ENCODE measurements around the gene UTP14C.

Gene UTP14C

GRCh38 chr13:52002361-52002760, 22.1 kb upstream of the UTP14C start:
- DNase-seq (ENCODE audit: low read depth in 2 of 2), result no peak
- H3K4me3 ChIP-seq (replicated peaks in 1 of 2; ENCODE audit: low read depth in 2 of 2, low read length in 2 of 2), result no peak overlapping the region
- TF ChIP-seq CTCF (IDR thresholded peaks at IDR 0.05; ENCODE audit: low read depth, low read length), result no peak

GRCh38 chr13:52003541-52003940, 20.9 kb upstream of the UTP14C start:
- TF ChIP-seq CTCF (IDR thresholded peaks at IDR 0.05; ENCODE audit: low read depth, low read length), result no peak
- H3K4me3 ChIP-seq (replicated peaks in 1 of 2; ENCODE audit: low read depth in 2 of 2, low read length in 2 of 2), result no peak overlapping the region
- no peak for DNase-seq (ENCODE audit: low read depth in 2 of 2)

- TF ChIP-seq CTCF (IDR thresholded peaks at IDR 0.05; ENCODE audit: low read depth, low read length), result no peak
- H3K4me3 ChIP-seq (replicated peaks in 1 of 2; ENCODE audit: low read depth in 2 of 2, low read length in 2 of 2), result no peak overlapping the region
- no peak for DNase-seq (ENCODE audit: low read depth in 2 of 2)
These were observed 19.9 kb upstream of the UTP14C start for GRCh38 chr13:52004511-52005170.

GRCh38 chr13:52005841-52006522, 18.5 kb upstream of the UTP14C start:
- DNase-seq (ENCODE audit: low read depth in 2 of 2), result no peak
- no peak for TF ChIP-seq CTCF (IDR thresholded peaks at IDR 0.05; ENCODE audit: low read depth, low read length)
- no peak overlapping the region for H3K4me3 ChIP-seq (replicated peaks in 1 of 2; ENCODE audit: low read depth in 2 of 2, low read length in 2 of 2)

- no peak overlapping the region for H3K4me3 ChIP-seq (replicated peaks in 1 of 2; ENCODE audit: low read depth in 2 of 2, low read length in 2 of 2)
- no peak for TF ChIP-seq CTCF (IDR thresholded peaks at IDR 0.05; ENCODE audit: low read depth, low read length)
- DNase-seq (ENCODE audit: low read depth in 2 of 2), result no peak
These were observed 17.8 kb upstream of the UTP14C start for GRCh38 chr13:52006523-52007245.

- DNase-seq (ENCODE audit: low read depth in 2 of 2), result no peak
- no peak for TF ChIP-seq CTCF (IDR thresholded peaks at IDR 0.05; ENCODE audit: low read depth, low read length)
- no peak overlapping the region for H3K4me3 ChIP-seq (replicated peaks in 1 of 2; ENCODE audit: low read depth in 2 of 2, low read length in 2 of 2)
These were observed 14.5 kb upstream of the UTP14C start for GRCh38 chr13:52009946-52010345.
